Activated T-cell treated with anti-CD3 and anti-CD28 coated beads, Interleukin-2, amount 50 U/mL, for 72 hours (primary cell): ENCODE results near the gene AP3M1. TPM values are rescaled to one million over a fixed set of nuclear protein-coding genes. Genes with fewer than 3 reads are reported as not detected.

ENCODE experiments used
- ATAC-seq, 2 donors: fragments of 150-1000 bp; cut with Tn5 transposase; replicated peaks in 1 of 2; 2 replicates each; pipeline ENCODE4 v1.10.0; 2021; ENCODE audit warnings: moderate library complexity in 2 of 2, mild to moderate bottlenecking in 1 of 2
- DNase-seq, 2 donors: peaks; one replicate each; pipeline ENCODE4 v3.0.0; 2021 to 2022; ENCODE audit warnings: mixed read lengths in 1 of 2
- H3K27ac Mint-ChIP-seq: one replicate; pipeline ENCODE4 v1.8.0; 2022; ENCODE audit warnings: mild to moderate bottlenecking, moderate library complexity, mixed read lengths
- H3K27me3 Mint-ChIP-seq: one replicate; pipeline ENCODE4 v1.8.0; 2022; ENCODE audit warnings: low read depth, mixed read lengths
- H3K36me3 Mint-ChIP-seq, 2 donors: one replicate each; pipeline ENCODE4 v1.8.0; 2022; ENCODE audit warnings: mixed read lengths in 2 of 2, mild to moderate bottlenecking in 1 of 2; ENCODE audit not compliant: insufficient read depth in 2 of 2
- H3K4me1 Mint-ChIP-seq: one replicate; pipeline ENCODE4 v1.8.0; 2022; ENCODE audit warnings: low read depth, mixed read lengths
- H3K4me3 Mint-ChIP-seq, 2 donors: one replicate each; pipeline ENCODE4 v1.8.0; 2022; ENCODE audit warnings: mild to moderate bottlenecking in 2 of 2, mixed read lengths in 2 of 2, moderate library complexity in 2 of 2
- H3K9me3 Mint-ChIP-seq, 2 donors: one replicate each; pipeline ENCODE4 v1.8.0; 2022; ENCODE audit warnings: mixed read lengths in 2 of 2
- total RNA-seq, 2 donors: library from RNA; stranded (reverse); gene quantifications; one replicate each; pipeline ENCODE4 v1.2.3, GENCODE V29; 2022

The AP3M1 gene
- total RNA-seq, 2 donors from 2014 or later = 49.2 to 50.4 TPM

GRCh38 chr10:74079028-74079935, 71.3 kb downstream of the AP3M1 start:
- H3K36me3 Mint-ChIP-seq = peaks cover 0 to 4% of the 10 kb centered on the region in 2 donors
- H3K9me3 Mint-ChIP-seq = no peaks in the 10 kb centered on the region
- no peak for ATAC-seq
- H3K27ac Mint-ChIP-seq = peak overlapping the region; percentile 44
- no peaks in the 10 kb centered on the region for H3K27me3 Mint-ChIP-seq
- peak overlapping the region; percentile 23 to 67 for H3K4me3 Mint-ChIP-seq
- H3K4me1 Mint-ChIP-seq = peaks cover 40% of the 10 kb centered on the region
- DNase-seq = no peak

DNA sequence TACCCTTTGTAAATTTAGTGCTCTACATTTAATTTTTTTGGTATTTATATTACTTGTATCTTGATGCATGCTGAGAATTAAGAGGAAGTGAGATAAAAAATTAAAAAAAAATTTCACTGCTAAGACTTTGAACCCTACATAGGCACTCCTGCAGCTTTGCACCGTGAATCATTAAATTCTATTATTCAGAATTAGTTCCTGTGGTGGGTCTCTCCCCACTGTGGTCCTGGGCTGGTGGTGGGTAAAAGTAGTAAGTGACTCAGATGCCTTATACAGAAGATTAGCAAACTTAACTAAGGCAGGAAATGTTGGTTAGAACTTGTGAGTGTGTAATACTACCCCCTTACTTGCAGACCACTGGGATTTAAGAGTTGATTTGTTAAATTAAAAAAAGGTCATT, 72.6 kb downstream of the AP3M1 start:
- peaks cover 0 to 4% of the 10 kb centered on the region in 2 donors for H3K36me3 Mint-ChIP-seq
- peak overlapping the region; percentile 61 to 67 for H3K4me3 Mint-ChIP-seq
- no peaks in the 10 kb centered on the region for H3K27me3 Mint-ChIP-seq
- H3K9me3 Mint-ChIP-seq = no peaks in the 10 kb centered on the region
- H3K27ac Mint-ChIP-seq = peak overlapping the region; percentile 44
- peaks cover 40% of the 10 kb centered on the region for H3K4me1 Mint-ChIP-seq
- ATAC-seq (peak; percentile 94), DNase-seq (peak; percentile 34 to 60)

GRCh38 chr10:74077416-74077815, 73.2 kb downstream of the AP3M1 start:
- no peak overlapping the region for H3K27ac Mint-ChIP-seq
- peaks cover 0 to 4% of the 10 kb centered on the region in 2 donors for H3K36me3 Mint-ChIP-seq
- no peak for ATAC-seq
- H3K9me3 Mint-ChIP-seq = no peaks in the 10 kb centered on the region
- DNase-seq = no peak
- peaks cover 40% of the 10 kb centered on the region for H3K4me1 Mint-ChIP-seq
- no peaks in the 10 kb centered on the region for H3K27me3 Mint-ChIP-seq
- H3K4me3 Mint-ChIP-seq = no peak overlapping the region

- Mint-ChIP-seq H3K4me1 (peaks cover 40% of the 10 kb centered on the region), H3K27ac (no peak overlapping the region), H3K36me3 (peaks cover 0 to 4% of the 10 kb centered on the region in 2 donors), H3K4me3 (no peak overlapping the region), H3K27me3 (no peaks in the 10 kb centered on the region), H3K9me3 (no peaks in the 10 kb centered on the region)
- ATAC-seq (no peak), DNase-seq (no peak)
Measured at GRCh38 chr10:74076961-74077360, 73.7 kb downstream of the AP3M1 start.

DNA sequence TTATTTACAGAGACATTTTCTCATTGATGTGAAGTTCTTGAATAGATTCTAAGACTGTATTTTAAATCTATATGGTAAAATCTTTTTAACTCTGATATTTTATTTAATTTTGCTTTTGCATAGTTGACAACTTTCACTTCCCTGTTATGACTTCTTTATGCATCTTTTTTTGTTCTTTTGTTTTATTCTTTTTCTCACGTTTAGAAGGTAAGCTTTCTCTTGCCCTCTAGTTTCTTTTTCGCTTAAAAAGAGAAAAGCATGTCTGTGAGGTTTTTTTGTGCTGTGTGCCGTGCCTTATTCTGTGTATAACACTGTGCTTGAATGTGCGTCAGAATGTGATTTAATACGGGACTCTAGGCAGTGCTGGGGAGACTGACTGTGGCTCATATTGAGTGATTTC, 74.7 kb downstream of the AP3M1 start:
- Mint-ChIP-seq H3K4me3 (no peak overlapping the region), H3K9me3 (no peaks in the 10 kb centered on the region), H3K27ac (no peak overlapping the region), H3K4me1 (peaks cover 34% of the 10 kb centered on the region), H3K27me3 (no peaks in the 10 kb centered on the region), H3K36me3 (peaks cover 0 to 4% of the 10 kb centered on the region in 2 donors)
- no peak for ATAC-seq
- no peak for DNase-seq

DNA sequence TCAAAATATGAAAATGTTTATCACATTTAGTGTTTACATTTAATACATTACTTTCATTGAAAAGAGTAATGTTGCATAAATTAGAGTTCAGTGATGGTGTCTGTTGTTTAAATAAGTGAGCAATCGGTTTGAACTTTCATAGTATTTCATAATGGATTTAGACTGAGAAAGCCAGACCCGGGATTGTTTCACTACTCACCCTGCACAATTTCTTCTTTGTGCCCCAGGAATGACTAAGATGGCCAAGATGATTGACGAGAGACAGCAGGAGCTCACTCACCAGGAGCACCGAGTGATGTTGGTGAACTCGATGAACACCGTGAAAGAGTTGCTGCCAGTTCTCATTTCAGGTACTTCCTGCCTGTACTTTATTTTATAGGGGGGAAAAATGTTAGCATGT, 78.1 kb downstream of the AP3M1 start:
- Mint-ChIP-seq H3K4me3 (no peak overlapping the region), H3K27me3 (no peaks in the 10 kb centered on the region), H3K4me1 (peaks cover 3% of the 10 kb centered on the region), H3K36me3 (peaks cover 0 to 3% of the 10 kb centered on the region in 2 donors), H3K27ac (no peak overlapping the region), H3K9me3 (no peaks in the 10 kb centered on the region)
- no peak for ATAC-seq
- DNase-seq = no peak

DNA sequence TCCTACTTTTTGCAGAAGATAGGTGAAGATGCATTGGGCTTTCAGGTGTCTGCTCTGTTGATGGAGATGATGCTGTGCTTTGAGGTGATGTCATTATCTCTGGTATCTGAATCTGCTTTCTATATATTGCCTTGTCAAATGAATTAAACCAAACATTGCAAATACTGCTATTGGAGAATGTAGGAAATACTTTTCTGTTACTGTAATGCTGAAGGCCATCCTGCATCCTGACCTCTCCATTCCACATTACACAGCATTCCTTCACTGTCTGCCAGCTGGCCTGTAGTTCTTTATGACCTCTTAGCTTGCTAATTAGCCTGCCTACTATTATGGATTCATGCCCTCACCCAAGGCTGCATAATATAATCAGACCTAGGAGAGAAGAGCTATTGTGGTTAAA, 79.5 kb downstream of the AP3M1 start:
- ATAC-seq (no peak), DNase-seq (no peak)
- Mint-ChIP-seq H3K4me1 (no peaks in the 10 kb centered on the region), H3K9me3 (no peaks in the 10 kb centered on the region), H3K4me3 (no peak overlapping the region), H3K36me3 (no peaks in the 10 kb centered on the region), H3K27me3 (no peaks in the 10 kb centered on the region), H3K27ac (no peak overlapping the region)

Other genes with a start within 250 kb of the AP3M1 start
- under 1 TPM; 0.43 to 0.44 TPM for gene PLAU, start 239.7 kb downstream of the AP3M1 start, total RNA-seq
- gene VCL, start 152.7 kb downstream of the AP3M1 start, total RNA-seq = 10 to 100 TPM; 12.2 to 19.2 TPM
- gene ADK, start 393 bp upstream of the AP3M1 start, total RNA-seq = 10 to 100 TPM; 56.2 to 60.0 TPM